A549 (cell line): ENCODE data around the gene TTC28. TPM values are rescaled to one million over a fixed set of nuclear protein-coding genes. Genes with fewer than 3 reads are reported as not detected.

Source experiments
- ATAC-seq, 2 experiments: fragments of 200-7000 bp in 1 of 2; fragments of >200 bp in 1 of 2; cut with Nextera tagmentation in 1 of 2; cut with Tn5 transposase in 1 of 2; 3 replicates each; pipeline versions ENCODE4 v1.8.0 to v1.9.1; 2018 to 2020; ENCODE audit warnings: mild to moderate bottlenecking in 1 of 2, moderate library complexity in 1 of 2
- CTCF ChIA-PET: fragments of 300-600 bp; sonication (Branson Sonifier 250); formaldehyde crosslinking; extraction: SDS; loops from one replicate; lab custom pipeline; 2021; ENCODE audit warnings: antibody characterized with exemption, inconsistent platforms; lab: Yijun Ruan, JAX
- POLR2A ChIA-PET: fragments of 350-600 bp; formaldehyde crosslinking; extraction: SDS; loops from one replicate; lab custom pipeline; 2021; ENCODE audit warnings: antibody characterized with exemption, inconsistent platforms; lab: Yijun Ruan, JAX
- DNase-seq, 2 experiments: peaks; one replicate each; pipeline versions ENCODE4 v3.0.0 to v3.0.0-alpha.2; 2011 to 2016; ENCODE audit warnings: low read depth in 1 of 2, low spot score in 1 of 2
- FAIRE-seq: peaks from 2 replicates; lab custom pipeline; 2011; peaks lifted over from hg19 to GRCh38; lab: Jason Lieb, UNC
- H3K27ac ChIP-seq, 2 experiments: fragments of >200 bp; sonication (Bioruptor Twin); formaldehyde crosslinking; 3 replicates each; pipeline ENCODE4 v1.5.1; 2016 to 2017
- H3K4me1 ChIP-seq: fragments of >200 bp; sonication (Bioruptor Twin); formaldehyde crosslinking; 3 replicates; pipeline ENCODE4 v1.6.1; 2016
- H3K4me2 ChIP-seq: fragments of >200 bp; sonication (Bioruptor Twin); formaldehyde crosslinking; 3 replicates; pipeline ENCODE4 v1.6.1; 2016
- H3K4me3 ChIP-seq: fragments of >200 bp; sonication (Bioruptor Twin); formaldehyde crosslinking; 3 replicates; pipeline ENCODE4 v1.5.1; 2016
- H3K9me3 ChIP-seq: fragments of >200 bp; sonication (Bioruptor Twin); formaldehyde crosslinking; 3 replicates; pipeline ENCODE4 v1.6.1; 2016
- BHLHE40 ChIP-seq: IDR thresholded peaks from 2 replicates; pipeline ENCODE4 v1.6.1; 2012; ENCODE audit warnings: low read depth, low read length, inconsistent platforms
- CBX2 ChIP-seq: fragments of 200-600 bp; sonication (generic); IDR thresholded peaks from 2 replicates; pipeline ENCODE4 v1.6.1; 2016; ENCODE audit warnings: low read depth, mild to moderate bottlenecking, borderline replicate concordance
- CBX8 ChIP-seq: fragments of 200-600 bp; sonication (generic); IDR thresholded peaks from 2 replicates; pipeline ENCODE4 v1.6.1; 2016
- CHD4 ChIP-seq: fragments of 200-600 bp; sonication (generic); IDR thresholded peaks from 2 replicates; pipeline ENCODE4 v1.6.1; 2016; ENCODE audit warnings: antibody characterized with exemption, mild to moderate bottlenecking, borderline replicate concordance
- EHF ChIP-seq: fragments of 250-450 bp; sonication (Bioruptor Pico); IDR thresholded peaks from 2 replicates; pipeline ENCODE4 v1.5.0; 2020; ENCODE audit warnings: mild to moderate bottlenecking
- ELK1 ChIP-seq: fragments of 150-350 bp; IDR thresholded peaks from 2 replicates; pipeline ENCODE4 v1.6.1; 2014; ENCODE audit warnings: low read depth, mild to moderate bottlenecking, low read length
- FOSB ChIP-seq: fragments of 250-450 bp; sonication (Bioruptor Pico); IDR thresholded peaks from 2 replicates; pipeline ENCODE4 v1.5.0; 2020; ENCODE audit warnings: mild to moderate bottlenecking, moderate library complexity
- FOXS1 ChIP-seq: fragments of 250-450 bp; sonication (Bioruptor Pico); IDR thresholded peaks from 2 replicates; pipeline ENCODE4 v1.5.0; 2020; ENCODE audit warnings: mild to moderate bottlenecking, moderate library complexity
- HEYL ChIP-seq: fragments of 250-450 bp; sonication (Bioruptor Pico); IDR thresholded peaks from 2 replicates; pipeline ENCODE4 v1.8.0; 2021; ENCODE audit warnings: mild to moderate bottlenecking, moderate library complexity
- HOXA7 ChIP-seq: fragments of 250-450 bp; sonication (Bioruptor Pico); IDR thresholded peaks from 2 replicates; pipeline ENCODE4 v1.5.0; 2020; ENCODE audit warnings: mild to moderate bottlenecking, moderate library complexity
- HOXB5 ChIP-seq: fragments of 250-450 bp; sonication (Bioruptor Pico); IDR thresholded peaks from 2 replicates; pipeline ENCODE4 v1.5.0; 2020; ENCODE audit warnings: mild to moderate bottlenecking, moderate library complexity
- JUNB ChIP-seq: fragments of >200 bp; sonication (Bioruptor Twin); formaldehyde crosslinking; IDR thresholded peaks from 2 replicates; pipeline ENCODE4 v1.6.1; 2016
- MAX ChIP-seq: IDR thresholded peaks from 2 replicates; pipeline ENCODE4 v1.6.1; 2012
- NFE2L2 ChIP-seq: fragments of 150-350 bp; conservative IDR thresholded peaks from 2 replicates; pipeline ENCODE4 v1.6.1; 2014; ENCODE audit warnings: low read length
- NPAS2 ChIP-seq: fragments of 250-450 bp; sonication (Bioruptor Pico); IDR thresholded peaks from 2 replicates; pipeline ENCODE4 v1.8.0; 2022; ENCODE audit warnings: mild to moderate bottlenecking, moderate library complexity, borderline replicate concordance
- PBX3 ChIP-seq: IDR thresholded peaks from 2 replicates; pipeline ENCODE4 v1.6.1; 2012
- POLR2A ChIP-seq: IDR thresholded peaks from 2 replicates; pipeline ENCODE4 v1.6.1; 2012; ENCODE audit warnings: mild to moderate bottlenecking, low read length
- RCOR1 ChIP-seq: fragments of 150-350 bp; IDR thresholded peaks from 2 replicates; pipeline ENCODE4 v1.6.1; 2014; ENCODE audit warnings: antibody characterized with exemption, low read length, low read depth
- REST ChIP-seq: fragments of 200-600 bp; sonication (generic); IDR thresholded peaks from 2 replicates; pipeline ENCODE4 v1.6.1; 2016; ENCODE audit warnings: antibody characterized with exemption, mild to moderate bottlenecking, moderate library complexity
- RFX5 ChIP-seq: fragments of 450-650 bp; IDR thresholded peaks from 2 replicates; pipeline ENCODE4 v1.7.1; 2014; ENCODE audit warnings: antibody characterized with exemption, mild to moderate bottlenecking, moderate library complexity
- RNF2 ChIP-seq: fragments of 200-600 bp; sonication (generic); IDR thresholded peaks from 2 replicates; pipeline ENCODE4 v1.6.1; 2016; ENCODE audit warnings: low read depth, mild to moderate bottlenecking, antibody characterized with exemption, moderate library complexity, borderline replicate concordance
- ZSCAN20 ChIP-seq: fragments of 250-450 bp; sonication (Bioruptor Pico); IDR thresholded peaks from 2 replicates; pipeline ENCODE4 v1.8.0; 2022; ENCODE audit warnings: mild to moderate bottlenecking, moderate library complexity
- WGBS: methylation state at CpG from one replicate; pipeline ENCODE4 v1.1.6; 2017; ENCODE audit errors: missing lambda C conversion rate; 5-methylcytosine and 5-hydroxymethylcytosine counted together
- polyA plus RNA-seq, 4 experiments: library from polyadenylated mRNA; depleted of rRNA in 3 of 4; stranded (reverse); fragments of >200 nt; fragmentation: RNase III in 1 of 4; extraction: RNeasy Plus Mini Kit Qiagen cat#74134 plus additional on column Dnase treatment in 1 of 4; gene quantifications; 2 replicates in 3 of 4; 3 replicates in 1 of 4; pipeline ENCODE4 v1.2.3, GENCODE V29; 2011 to 2017

Gene TTC28
- polyA plus RNA-seq, 2 of the 4 experiments (the other 2 are of a cell fraction): 2.6 to 3.8 TPM

GRCh38 chr22:28143961-28144745, 535.5 kb downstream of the TTC28 start (continued):
- TF ChIP-seq REST: no peak
- no peak for TF ChIP-seq BHLHE40
- TF ChIP-seq, all 56 proteins: peak for 0

DNA sequence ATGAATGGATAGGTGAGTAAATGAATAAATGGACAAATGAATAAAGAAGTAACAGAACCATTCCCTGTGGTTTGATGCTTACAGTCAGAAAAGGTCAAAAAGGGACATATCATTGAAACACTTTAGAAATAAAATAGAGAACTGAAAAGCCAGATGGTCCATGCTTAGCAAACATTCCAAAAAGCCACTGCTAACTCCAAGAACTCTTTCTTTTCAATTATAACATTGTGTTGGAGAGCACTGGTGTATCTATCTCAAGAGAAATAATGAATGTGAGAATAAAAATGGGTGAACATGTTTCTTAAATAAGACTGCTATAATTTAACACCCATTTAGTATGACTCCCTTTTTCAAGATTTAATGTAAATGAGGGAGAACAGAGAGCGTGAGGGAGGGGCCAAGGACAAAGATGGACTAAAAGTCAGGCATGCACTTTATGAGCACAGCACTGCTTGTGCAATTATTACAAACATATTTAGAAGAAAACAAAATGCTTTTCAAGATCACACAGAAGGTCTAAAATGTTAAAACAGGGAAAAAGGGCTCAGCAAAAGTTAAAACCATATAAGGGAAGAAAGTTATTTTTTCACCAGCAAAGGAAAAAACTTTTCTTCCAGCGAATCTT, 536.3 kb downstream of the TTC28 start:
- FAIRE-seq (no peak), DNase-seq (no peak), ATAC-seq (no peak)
- 86% methylated on average over 2 of the region's 2 CpGs for WGBS
- H3K4me1 ChIP-seq: peaks cover 10% of the 10 kb centered on the region; the same call in 1 of the 3 replicates
- H3K9me3 ChIP-seq: no peaks in the 10 kb centered on the region
- H3K4me3 ChIP-seq: no peak overlapping the region
- no peak overlapping the region for H3K27ac ChIP-seq
- no peak overlapping the region for H3K4me2 ChIP-seq
- POLR2A ChIA-PET: no interaction called here
- CTCF ChIA-PET: no interaction called here
- TF ChIP-seq NFE2L2: no peak
- no peak for TF ChIP-seq ZSCAN20 (CRISPR knock-in tag)
- no peak for TF ChIP-seq POLR2A
- TF ChIP-seq CHD4: no peak
- TF ChIP-seq PBX3: no peak
- no peak for TF ChIP-seq EHF (CRISPR knock-in tag)
- no peak for TF ChIP-seq NPAS2 (CRISPR knock-in tag)
- no peak for TF ChIP-seq RCOR1
- no peak for TF ChIP-seq CBX2
- no peak for TF ChIP-seq HOXB5 (CRISPR knock-in tag)
- TF ChIP-seq CBX8: no peak
- TF ChIP-seq BHLHE40: no peak
- TF ChIP-seq FOSB (CRISPR knock-in tag): no peak

DNA sequence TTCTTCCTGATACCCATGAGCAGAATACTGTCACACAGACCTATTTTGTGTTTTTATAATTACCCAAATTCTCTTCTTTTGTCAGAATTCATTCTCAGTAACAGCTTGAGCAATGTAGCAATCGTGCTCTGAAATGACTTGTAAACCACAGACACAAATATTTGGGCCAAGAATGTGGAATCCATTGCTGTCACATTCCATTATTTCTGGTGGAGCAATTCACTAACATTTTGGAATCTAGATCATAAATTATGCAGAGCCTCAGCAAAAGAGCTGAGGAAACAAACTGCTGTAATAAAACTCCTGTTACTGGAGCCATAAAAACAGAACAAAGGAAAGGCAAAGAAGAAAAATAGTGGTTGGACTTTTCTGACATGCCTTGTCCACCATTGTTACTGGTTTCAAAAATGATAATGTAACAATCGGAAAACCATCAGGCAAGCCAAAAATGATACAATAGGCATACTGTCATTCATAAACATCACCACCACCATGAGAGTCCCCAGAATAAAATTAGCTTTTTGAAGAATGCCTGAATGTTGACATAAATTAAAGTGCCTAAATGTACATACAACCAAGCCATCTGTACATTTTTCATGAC, 537.2 kb downstream of the TTC28 start:
- DNase-seq: no peak
- peaks cover 10% of the 10 kb centered on the region; the same call in 1 of the 3 replicates for H3K4me1 ChIP-seq
- ChIA-PET CTCF (no interaction called here), POLR2A (no interaction called here)
- WGBS: 69% methylated on average over 2 of the region's 2 CpGs
- H3K4me2 ChIP-seq: no peak overlapping the region
- TF ChIP-seq RFX5 (no peak), ELK1 (no peak), HEYL (CRISPR knock-in tag) (no peak), NPAS2 (CRISPR knock-in tag) (no peak), MAX (no peak), HOXA7 (CRISPR knock-in tag) (no peak), RNF2 (no peak), FOXS1 (CRISPR knock-in tag) (no peak), JUNB (no peak)
- no peak overlapping the region for H3K27ac ChIP-seq
- no peak overlapping the region for H3K4me3 ChIP-seq
- no peaks in the 10 kb centered on the region; the same call in 2 of the 3 replicates for H3K9me3 ChIP-seq
- no peak for ATAC-seq
- FAIRE-seq: no peak
